Ovary (tissue), 9 donors: ENCODE results near the gene HTR3B. TPM values are rescaled to one million over a fixed set of nuclear protein-coding genes. Genes with fewer than 3 reads are reported as not detected.

Experiments
- DNase-seq, 5 donors: peaks; one replicate each; pipeline ENCODE4 v3.0.0-alpha.2; 2019 to 2020
- H3K27ac ChIP-seq, 2 donors: fragments of 200-600 bp; one replicate each; pipeline versions ENCODE4 v1.5.1 to v1.8.0; 2019 to 2022
- H3K27me3 ChIP-seq: fragments of 200-600 bp; one replicate; pipeline ENCODE4 v1.8.0; 2022
- H3K36me3 ChIP-seq: fragments of 200-600 bp; sonication (generic); one replicate; pipeline ENCODE4 v1.5.1; 2019
- H3K4me1 ChIP-seq: one replicate; pipeline ENCODE4 v1.8.1; 2013; ENCODE audit warnings: mild to moderate bottlenecking, moderate library complexity; ENCODE audit not compliant: insufficient read depth
- H3K4me3 ChIP-seq: fragments of 200-600 bp; sonication (generic); one replicate; pipeline ENCODE4 v1.5.1; 2017
- H3K9me3 ChIP-seq, 2 donors: fragments of 200-600 bp in 1 of 2; sonication (generic) in 1 of 2; one replicate each; pipeline versions ENCODE4 v1.5.1 to v1.8.1; 2013 to 2019; ENCODE audit warnings: mild to moderate bottlenecking in 1 of 2, moderate library complexity in 1 of 2
- EP300 ChIP-seq: sonication (generic); formaldehyde crosslinking; IDR thresholded peaks from one replicate; pipeline ENCODE4 v1.6.1; 2017; ENCODE audit warnings: antibody characterized with exemption
- POLR2A ChIP-seq: fragments of 450-650 bp; IDR thresholded peaks from one replicate; pipeline ENCODE4 v1.6.1; 2017; ENCODE audit warnings: antibody characterized with exemption, mild to moderate bottlenecking, moderate library complexity
- WGBS, 3 donors: extraction: QIAGEN DNeasy Blood & Tissue Kit in 1 of 3; methylation state at CpG; one replicate each; pipeline versions ENCODE4 v1.1.5 to v1.1.7; 2013 to 2017; 5-methylcytosine and 5-hydroxymethylcytosine counted together
- intact Hi-C, 4 donors: fragments of 100-400 bp; cut with DNase I; formaldehyde crosslinking; loops; one replicate each; pipeline versions ENCODE4 v1.11.0 to v1.15.1; 2022 to 2023
- polyA plus RNA-seq, 2 donors: library from polyadenylated mRNA; stranded (reverse); fragments of 200-250 nt in 1 of 2; fragments of 350-450 nt in 1 of 2; fragmentation: Illumina TruSeq in 1 of 2; extraction: RNeasy Lipid Tissue Mini Kit (QIAGEN cat#74804) in 1 of 2; gene quantifications; one replicate each; pipeline ENCODE4 v1.2.3, GENCODE V29; 2013 to 2014
- total RNA-seq, 7 donors: library from RNA; depleted of rRNA in 2 of 7; stranded (reverse); fragments of >200 nt in 2 of 7; fragmentation: NEBNext Ultra II Directional in 3 of 7; extraction: Animal tissue kit (Norgen Biotek cat#: 25700) in 3 of 7; gene quantifications; one replicate each; pipeline versions ENCODE4 v1.1.0 to v1.2.4, GENCODE V29; 2016 to 2023
- TF ChIP-seq, protein P1 (sequence below), 3 donors: fragments of 450-650 bp in 2 of 3; fragments of 200-600 bp in 1 of 3; IDR thresholded peaks; one replicate each; pipeline versions ENCODE4 v1.5.1 to v1.8.0; 2016 to 2022; ENCODE audit warnings: antibody characterized with exemption in 3 of 3, mild to moderate bottlenecking in 1 of 3
- donor health status: DM: no; HTN: no; CAD: no; lungs with moderate emphysema.
- donor health status: DM: no; HTN: no; CAD: no.
- donor health status: Bipolar disorder and iron deficiency.
- donor health status: DM: yes; HTN: yes; CAD: no.
- donor health status: DM: no; HTN: no; CAD: no.
- donor health status: DM: yes; HTN: yes; CAD: no.

HTR3B gene
- total and polyA plus RNA-seq, 9 donors: not detected

DNA sequence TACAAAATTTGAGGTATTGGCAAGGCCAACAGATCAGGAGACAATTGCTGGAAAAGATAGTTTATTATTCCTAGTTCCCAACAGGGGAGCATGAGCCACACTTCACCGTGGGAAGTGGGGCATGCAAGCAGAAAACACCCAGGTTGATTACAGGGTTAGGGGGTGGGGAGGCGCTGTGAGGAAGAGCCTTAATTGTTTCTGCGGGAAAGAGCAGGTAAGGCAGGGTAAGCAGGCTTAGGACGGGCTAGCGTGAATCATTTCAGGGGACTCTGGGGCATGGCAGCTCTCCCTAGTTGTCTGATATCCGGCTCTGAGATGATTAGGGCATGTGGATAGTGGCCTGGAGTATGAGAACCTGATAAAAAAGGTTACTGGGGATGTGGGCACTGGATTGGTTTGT lies 49.6 kb downstream of the HTR3B start:
- intact Hi-C loops: no loop called here
- Histone ChIP-seq H3K4me1 (no peaks in the 10 kb centered on the region), H3K27ac (no peak overlapping the region), H3K27me3 (no peaks in the 10 kb centered on the region), H3K9me3 (no peaks in the 10 kb centered on the region), H3K4me3 (no peak overlapping the region), H3K36me3 (no peaks in the 10 kb centered on the region)
- no peak for DNase-seq
- WGBS, 3 donors: 56 to 61% (median 57%) methylated on average over 6 of the region's 6 CpGs
- TF ChIP-seq POLR2A: no peak
- TF ChIP-seq, protein P1, sequence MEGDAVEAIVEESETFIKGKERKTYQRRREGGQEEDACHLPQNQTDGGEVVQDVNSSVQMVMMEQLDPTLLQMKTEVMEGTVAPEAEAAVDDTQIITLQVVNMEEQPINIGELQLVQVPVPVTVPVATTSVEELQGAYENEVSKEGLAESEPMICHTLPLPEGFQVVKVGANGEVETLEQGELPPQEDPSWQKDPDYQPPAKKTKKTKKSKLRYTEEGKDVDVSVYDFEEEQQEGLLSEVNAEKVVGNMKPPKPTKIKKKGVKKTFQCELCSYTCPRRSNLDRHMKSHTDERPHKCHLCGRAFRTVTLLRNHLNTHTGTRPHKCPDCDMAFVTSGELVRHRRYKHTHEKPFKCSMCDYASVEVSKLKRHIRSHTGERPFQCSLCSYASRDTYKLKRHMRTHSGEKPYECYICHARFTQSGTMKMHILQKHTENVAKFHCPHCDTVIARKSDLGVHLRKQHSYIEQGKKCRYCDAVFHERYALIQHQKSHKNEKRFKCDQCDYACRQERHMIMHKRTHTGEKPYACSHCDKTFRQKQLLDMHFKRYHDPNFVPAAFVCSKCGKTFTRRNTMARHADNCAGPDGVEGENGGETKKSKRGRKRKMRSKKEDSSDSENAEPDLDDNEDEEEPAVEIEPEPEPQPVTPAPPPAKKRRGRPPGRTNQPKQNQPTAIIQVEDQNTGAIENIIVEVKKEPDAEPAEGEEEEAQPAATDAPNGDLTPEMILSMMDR (IDR thresholded peaks at IDR 0.05): no peak
- TF ChIP-seq EP300: no peak

DNA sequence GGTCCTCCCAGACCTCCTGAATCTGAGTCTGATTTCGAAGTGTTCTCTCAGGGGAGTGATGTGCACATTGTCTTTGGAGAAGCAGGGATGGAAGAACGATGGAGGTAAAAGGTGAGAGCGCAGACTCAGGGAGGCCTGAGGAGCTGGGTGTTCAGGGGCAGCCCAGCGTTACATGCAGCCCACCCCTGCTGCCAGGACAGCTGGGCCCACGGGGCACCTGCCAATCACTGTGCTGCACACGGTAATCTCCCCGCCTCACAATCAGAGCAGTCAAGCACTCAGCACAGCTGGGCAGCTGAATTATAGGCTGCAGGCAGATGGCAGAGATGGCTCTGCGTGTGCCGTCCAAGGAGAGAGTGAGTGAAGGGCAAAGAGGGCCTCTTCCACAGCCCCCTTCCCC lies 52.4 kb downstream of the HTR3B start:
- H3K27me3 ChIP-seq: no peaks in the 10 kb centered on the region
- H3K9me3 ChIP-seq: no peaks in the 10 kb centered on the region
- no peak for DNase-seq

GRCh38 chr11:113960702-113961330 lies 56.2 kb downstream of the HTR3B start:
- Histone ChIP-seq H3K27ac (no peak overlapping the region), H3K4me3 (no peak overlapping the region), H3K9me3 (no peaks in the 10 kb centered on the region), H3K4me1 (no peaks in the 10 kb centered on the region), H3K27me3 (no peaks in the 10 kb centered on the region), H3K36me3 (no peaks in the 10 kb centered on the region)
- intact Hi-C loops: no loop called here
- DNase-seq: no peak
- 35 to 39% (median 38%) methylated on average over 9 of the region's 9 CpGs for WGBS, 3 donors
- TF ChIP-seq, protein P1 (IDR thresholded peaks at IDR 0.05): no peak
- TF ChIP-seq EP300: no peak
- TF ChIP-seq POLR2A: no peak

More for the DNA sequence above, 52.4 kb downstream of the HTR3B start:
- TF ChIP-seq EP300: no peak
- TF ChIP-seq, protein P1 (IDR thresholded peaks at IDR 0.05): no peak
- TF ChIP-seq POLR2A: no peak
- H3K4me3 ChIP-seq: no peak overlapping the region
- intact Hi-C loops: no loop called here
- WGBS, 3 donors: 39 to 46% (median 41%) methylated on average over 9 of the region's 9 CpGs
- H3K36me3 ChIP-seq: no peaks in the 10 kb centered on the region
- H3K4me1 ChIP-seq: no peaks in the 10 kb centered on the region
- H3K27ac ChIP-seq: no peak overlapping the region

GRCh38 chr11:113967361-113967760 lies 62.8 kb downstream of the HTR3B start:
- intact Hi-C loops: no loop called here
- Histone ChIP-seq H3K4me1 (no peaks in the 10 kb centered on the region), H3K4me3 (no peak overlapping the region), H3K9me3 (no peaks in the 10 kb centered on the region), H3K36me3 (no peaks in the 10 kb centered on the region), H3K27ac (no peak overlapping the region), H3K27me3 (no peaks in the 10 kb centered on the region)
- 10 to 23% (median 15%) methylated on average over 1 of the region's 1 CpG for WGBS, 3 donors
- no peak for DNase-seq
- TF ChIP-seq, protein P1 (IDR thresholded peaks at IDR 0.05): no peak
- TF ChIP-seq POLR2A (no peak), EP300 (no peak)
